H9 (cell line): ENCODE results near the gene NAGLU. TPM values are rescaled to one million over a fixed set of nuclear protein-coding genes. Genes with fewer than 3 reads are reported as not detected.

Source experiments
- DNase-seq: peaks from one replicate; pipeline ENCODE4 v3.0.0-alpha.2; 2017
- H2AFZ ChIP-seq: one replicate; pipeline ENCODE4 v1.6.1; 2013; ENCODE audit warnings: mild to moderate bottlenecking, low read length, control low read depth, moderate library complexity
- H2AK5ac ChIP-seq: 2 replicates; pipeline ENCODE4 v1.6.1; 2013; ENCODE audit warnings: low read length, control low read depth, mixed read lengths; ENCODE audit not compliant: insufficient read length
- H2BK120ac ChIP-seq: one replicate; pipeline ENCODE4 v1.6.1; 2013; ENCODE audit warnings: low read depth, mild to moderate bottlenecking, low read length, control low read depth, inconsistent platforms; ENCODE audit not compliant: poor library complexity, severe bottlenecking
- H2BK12ac ChIP-seq: 2 replicates; pipeline ENCODE4 v1.6.1; 2013; ENCODE audit warnings: low read length, control low read depth, mixed read lengths, low read depth; ENCODE audit not compliant: insufficient read length
- H2BK15ac ChIP-seq: 2 replicates; pipeline ENCODE4 v1.6.1; 2013; ENCODE audit warnings: low read depth, low read length, control low read depth
- H2BK20ac ChIP-seq: one replicate; pipeline ENCODE4 v1.6.1; 2013; ENCODE audit warnings: low read depth, mild to moderate bottlenecking, low read length, control low read depth, inconsistent platforms; ENCODE audit not compliant: poor library complexity, severe bottlenecking
- H2BK5ac ChIP-seq: 2 replicates; pipeline ENCODE4 v1.6.1; 2013; ENCODE audit warnings: low read length, control low read depth, mixed read lengths; ENCODE audit not compliant: insufficient read length
- H3K14ac ChIP-seq: 2 replicates; pipeline ENCODE4 v1.6.1; 2013; ENCODE audit warnings: low read length, control low read depth; ENCODE audit not compliant: insufficient read depth
- H3K18ac ChIP-seq: 2 replicates; pipeline ENCODE4 v1.6.1; 2013; ENCODE audit warnings: low read depth, mild to moderate bottlenecking, mixed read lengths, low read length, control low read depth; ENCODE audit not compliant: insufficient read length
- H3K23ac ChIP-seq: 2 replicates; pipeline ENCODE4 v1.6.1; 2013; ENCODE audit warnings: low read length, control low read depth, mixed read lengths, low read depth; ENCODE audit not compliant: insufficient read length
- H3K23me2 ChIP-seq: 2 replicates; pipeline ENCODE4 v1.6.1; 2013; ENCODE audit warnings: low read depth, mild to moderate bottlenecking, mixed read lengths, low read length, control low read depth; ENCODE audit not compliant: insufficient read length, poor library complexity, severe bottlenecking
- H3K27ac ChIP-seq: 2 replicates; pipeline ENCODE4 v1.5.1; 2013; ENCODE audit warnings: low read length, control low read depth, mixed read lengths, low read depth; ENCODE audit not compliant: insufficient read length
- H3K27me3 ChIP-seq: 2 replicates; pipeline ENCODE4 v1.6.1; 2013; ENCODE audit warnings: low read length, control low read depth, inconsistent platforms; ENCODE audit not compliant: insufficient read depth
- H3K4ac ChIP-seq: 2 replicates; pipeline ENCODE4 v1.6.1; 2013; ENCODE audit warnings: low read depth, mild to moderate bottlenecking, control low read depth, inconsistent platforms, low read length, moderate library complexity
- H3K4me1 ChIP-seq: 2 replicates; pipeline ENCODE4 v1.6.1; 2013; ENCODE audit warnings: low read length, control low read depth, inconsistent platforms; ENCODE audit not compliant: insufficient read depth
- H3K4me2 ChIP-seq: 2 replicates; pipeline ENCODE4 v1.6.1; 2013; ENCODE audit warnings: low read length, control low read depth, mixed read lengths; ENCODE audit not compliant: insufficient read length, insufficient read depth
- H3K56ac ChIP-seq: 2 replicates; pipeline ENCODE4 v1.6.1; 2013; ENCODE audit warnings: low read depth, mild to moderate bottlenecking, mixed read lengths, low read length, control low read depth; ENCODE audit not compliant: insufficient read length
- H3K79me1 ChIP-seq: 2 replicates; pipeline ENCODE4 v1.6.1; 2013; ENCODE audit warnings: low read depth, mild to moderate bottlenecking, moderate library complexity, low read length, control low read depth, inconsistent platforms; ENCODE audit not compliant: insufficient read depth, poor library complexity, severe bottlenecking
- H3K79me2 ChIP-seq: 2 replicates; pipeline ENCODE4 v1.6.1; 2013; ENCODE audit warnings: low read length, control low read depth, inconsistent platforms; ENCODE audit not compliant: insufficient read depth
- H3K9ac ChIP-seq: 2 replicates; pipeline ENCODE4 v1.6.1; 2013; ENCODE audit warnings: low read length, control low read depth, mixed read lengths; ENCODE audit not compliant: insufficient read length; ENCODE audit errors: extremely low read depth
- H3K9me3 ChIP-seq: one replicate; pipeline ENCODE4 v1.6.1; 2013; ENCODE audit warnings: low read depth, low read length, inconsistent platforms; ENCODE audit not compliant: control insufficient read depth
- H3T11ph ChIP-seq: one replicate; pipeline ENCODE4 v1.6.1; 2013; ENCODE audit warnings: mild to moderate bottlenecking, low read length, control low read depth, inconsistent platforms
- H4K20me1 ChIP-seq: one replicate; pipeline ENCODE4 v1.6.1; 2013; ENCODE audit not compliant: control insufficient read depth, insufficient read length, insufficient read depth
- H4K5ac ChIP-seq: 2 replicates; pipeline ENCODE4 v1.6.1; 2013; ENCODE audit warnings: low read depth, mild to moderate bottlenecking, mixed read lengths, low read length, control low read depth; ENCODE audit not compliant: insufficient read length
- H4K8ac ChIP-seq: replicated peaks from 2 replicates; pipeline ENCODE4 v1.6.1; 2013; ENCODE audit warnings: low read length, control low read depth, mixed read lengths, low read depth; ENCODE audit not compliant: insufficient read length
- H4K91ac ChIP-seq: 2 replicates; pipeline ENCODE4 v1.6.1; 2013; ENCODE audit warnings: low read depth, mild to moderate bottlenecking, moderate library complexity, mixed read lengths, low read length, control low read depth; ENCODE audit not compliant: insufficient read length
- H3K27ac Mint-ChIP-seq, 3 experiments: 2 replicates in 2 of 3; 3 replicates in 1 of 3; pipeline ENCODE4 v1.8.0; 2020 to 2021; ENCODE audit warnings: mixed read lengths in 3 of 3, mild to moderate bottlenecking in 1 of 3, moderate library complexity in 1 of 3
- H3K27me3 Mint-ChIP-seq: 2 replicates; pipeline ENCODE4 v1.8.0; 2021; ENCODE audit warnings: low read depth, mild to moderate bottlenecking, moderate library complexity, mixed read lengths
- H3K36me3 Mint-ChIP-seq, 3 experiments: 2 replicates in 2 of 3; 3 replicates in 1 of 3; pipeline ENCODE4 v1.8.0; 2020 to 2021; ENCODE audit warnings: low read depth in 3 of 3, mixed read lengths in 3 of 3; ENCODE audit not compliant: insufficient read depth in 1 of 3
- H3K4me1 Mint-ChIP-seq, 2 experiments: 2 replicates each; pipeline ENCODE4 v1.8.0; 2020; ENCODE audit warnings: mixed read lengths in 2 of 2
- H3K4me3 Mint-ChIP-seq, 2 experiments: 2 replicates in 1 of 2; 3 replicates in 1 of 2; pipeline ENCODE4 v1.8.0; 2020 to 2021; ENCODE audit warnings: mild to moderate bottlenecking in 2 of 2, mixed read lengths in 2 of 2, moderate library complexity in 1 of 2
- H3K9me3 Mint-ChIP-seq, 2 experiments: 2 replicates in 1 of 2; 3 replicates in 1 of 2; pipeline ENCODE4 v1.8.0; 2020; ENCODE audit warnings: mild to moderate bottlenecking in 2 of 2, mixed read lengths in 2 of 2, moderate library complexity in 1 of 2
- WGBS: extraction: QIAGEN DNeasy Blood & Tissue Kit; methylation state at CpG from one replicate; pipeline ENCODE4 v1.1.7; 2013; ENCODE audit warnings: missing lambda C conversion rate, low lambda C conversion rate, mixed read lengths; ENCODE audit not compliant: insufficient read length; ENCODE audit errors: extremely low coverage; 5-methylcytosine and 5-hydroxymethylcytosine counted together
- total RNA-seq: library from RNA; stranded (reverse); gene quantifications from 2 replicates; pipeline ENCODE4 v1.2.1, GENCODE V29; 2021
- TF ChIP-seq, protein P1 (sequence below): fragments of 200-600 bp; sonication (generic); conservative IDR thresholded peaks from 3 replicates; pipeline ENCODE4 v1.8.0; 2021; ENCODE audit warnings: antibody characterized with exemption, mild to moderate bottlenecking

The NAGLU gene
- total RNA-seq, 1 experiment from 2014 or later: 23.5 TPM

DNA sequence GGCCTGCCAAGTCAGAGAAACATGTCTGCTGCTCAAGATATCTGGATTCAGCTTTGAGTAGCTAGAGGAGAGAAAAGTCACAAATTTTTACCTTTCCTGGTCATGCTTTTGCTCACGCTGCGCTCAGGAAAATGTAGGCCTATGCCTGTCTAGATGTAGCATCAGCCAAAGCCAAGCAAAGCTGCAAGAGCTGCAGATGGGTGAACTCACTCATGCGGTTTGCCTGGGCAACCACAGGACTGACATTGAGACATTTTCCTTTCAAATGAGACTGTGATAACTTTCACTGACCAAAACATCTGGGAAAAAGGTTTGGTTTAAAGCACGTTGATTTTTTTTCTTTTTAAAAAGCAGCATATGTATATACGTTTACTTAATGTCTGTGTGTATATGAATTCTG is 34.0 kb upstream of the NAGLU start:
- TF ChIP-seq, protein P1, sequence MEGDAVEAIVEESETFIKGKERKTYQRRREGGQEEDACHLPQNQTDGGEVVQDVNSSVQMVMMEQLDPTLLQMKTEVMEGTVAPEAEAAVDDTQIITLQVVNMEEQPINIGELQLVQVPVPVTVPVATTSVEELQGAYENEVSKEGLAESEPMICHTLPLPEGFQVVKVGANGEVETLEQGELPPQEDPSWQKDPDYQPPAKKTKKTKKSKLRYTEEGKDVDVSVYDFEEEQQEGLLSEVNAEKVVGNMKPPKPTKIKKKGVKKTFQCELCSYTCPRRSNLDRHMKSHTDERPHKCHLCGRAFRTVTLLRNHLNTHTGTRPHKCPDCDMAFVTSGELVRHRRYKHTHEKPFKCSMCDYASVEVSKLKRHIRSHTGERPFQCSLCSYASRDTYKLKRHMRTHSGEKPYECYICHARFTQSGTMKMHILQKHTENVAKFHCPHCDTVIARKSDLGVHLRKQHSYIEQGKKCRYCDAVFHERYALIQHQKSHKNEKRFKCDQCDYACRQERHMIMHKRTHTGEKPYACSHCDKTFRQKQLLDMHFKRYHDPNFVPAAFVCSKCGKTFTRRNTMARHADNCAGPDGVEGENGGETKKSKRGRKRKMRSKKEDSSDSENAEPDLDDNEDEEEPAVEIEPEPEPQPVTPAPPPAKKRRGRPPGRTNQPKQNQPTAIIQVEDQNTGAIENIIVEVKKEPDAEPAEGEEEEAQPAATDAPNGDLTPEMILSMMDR: no peak
- Histone ChIP-seq H3K4ac (no peak overlapping the region), H3K4me1 (no peaks in the 10 kb centered on the region), H2BK5ac (no peak overlapping the region), H3K27ac (no peak overlapping the region), H2BK12ac (no peak overlapping the region), H4K8ac (no peak overlapping the region), H3T11ph (no peak overlapping the region), H3K9me3 (no peaks in the 10 kb centered on the region), H3K9ac (no peak overlapping the region), H3K14ac (no peak overlapping the region), H3K79me1 (no peaks in the 10 kb centered on the region), H2AK5ac (no peak overlapping the region), H4K91ac (no peak overlapping the region), H2AFZ (no peak overlapping the region), H2BK120ac (no peak overlapping the region), H3K23me2 (no peaks in the 10 kb centered on the region), H3K56ac (no peak overlapping the region), H3K23ac (no peak overlapping the region), H2BK15ac (no peak overlapping the region), H3K4me2 (no peak overlapping the region), H3K18ac (no peak overlapping the region), H4K20me1 (no peaks in the 10 kb centered on the region), H4K5ac (no peak overlapping the region), H3K27me3 (no peaks in the 10 kb centered on the region), H2BK20ac (no peak overlapping the region), H3K79me2 (no peaks in the 10 kb centered on the region)
- H3K27me3 Mint-ChIP-seq: no peaks in the 10 kb centered on the region
- H3K4me3 Mint-ChIP-seq: no peak overlapping the region
- H3K36me3 Mint-ChIP-seq: peaks cover 3 to 62% (median 37%) of the 10 kb centered on the region in 3 experiments; a peak in 6 of 7 replicates
- WGBS: no CpG with 5 or more reads among the region's 5 CpGs
- DNase-seq: no peak
- no peak overlapping the region for H3K27ac Mint-ChIP-seq
- H3K4me1 Mint-ChIP-seq: no peaks in the 10 kb centered on the region
- no peaks in the 10 kb centered on the region for H3K9me3 Mint-ChIP-seq
